ENCODE results near the gene RAP1GDS1. TPM values are rescaled to one million over a fixed set of nuclear protein-coding genes. Genes with fewer than 3 reads are reported as not detected.

RAP1GDS1 gene, protein sequence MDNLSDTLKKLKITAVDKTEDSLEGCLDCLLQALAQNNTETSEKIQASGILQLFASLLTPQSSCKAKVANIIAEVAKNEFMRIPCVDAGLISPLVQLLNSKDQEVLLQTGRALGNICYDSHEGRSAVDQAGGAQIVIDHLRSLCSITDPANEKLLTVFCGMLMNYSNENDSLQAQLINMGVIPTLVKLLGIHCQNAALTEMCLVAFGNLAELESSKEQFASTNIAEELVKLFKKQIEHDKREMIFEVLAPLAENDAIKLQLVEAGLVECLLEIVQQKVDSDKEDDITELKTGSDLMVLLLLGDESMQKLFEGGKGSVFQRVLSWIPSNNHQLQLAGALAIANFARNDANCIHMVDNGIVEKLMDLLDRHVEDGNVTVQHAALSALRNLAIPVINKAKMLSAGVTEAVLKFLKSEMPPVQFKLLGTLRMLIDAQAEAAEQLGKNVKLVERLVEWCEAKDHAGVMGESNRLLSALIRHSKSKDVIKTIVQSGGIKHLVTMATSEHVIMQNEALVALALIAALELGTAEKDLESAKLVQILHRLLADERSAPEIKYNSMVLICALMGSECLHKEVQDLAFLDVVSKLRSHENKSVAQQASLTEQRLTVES
- total RNA-seq = 40.0 TPM
- long read RNA-seq, transcript RAP1GDS1-205 (15 exons, 3,681 nt) = major isoform, 22 of 81 reads
- long read RNA-seq, transcript RAP1GDS1-217 (5 exons, 941 nt) = minor isoform, 5 of 81 reads
- long read RNA-seq, transcript RAP1GDS1-202 (15 exons, 2,092 nt) = minor isoform, 18 of 81 reads
- long read RNA-seq, partial matches to known transcripts = 3 of 81 reads
- long read RNA-seq, other reads (novel, unspliced or antisense) = 29 of 81 reads

DNA sequence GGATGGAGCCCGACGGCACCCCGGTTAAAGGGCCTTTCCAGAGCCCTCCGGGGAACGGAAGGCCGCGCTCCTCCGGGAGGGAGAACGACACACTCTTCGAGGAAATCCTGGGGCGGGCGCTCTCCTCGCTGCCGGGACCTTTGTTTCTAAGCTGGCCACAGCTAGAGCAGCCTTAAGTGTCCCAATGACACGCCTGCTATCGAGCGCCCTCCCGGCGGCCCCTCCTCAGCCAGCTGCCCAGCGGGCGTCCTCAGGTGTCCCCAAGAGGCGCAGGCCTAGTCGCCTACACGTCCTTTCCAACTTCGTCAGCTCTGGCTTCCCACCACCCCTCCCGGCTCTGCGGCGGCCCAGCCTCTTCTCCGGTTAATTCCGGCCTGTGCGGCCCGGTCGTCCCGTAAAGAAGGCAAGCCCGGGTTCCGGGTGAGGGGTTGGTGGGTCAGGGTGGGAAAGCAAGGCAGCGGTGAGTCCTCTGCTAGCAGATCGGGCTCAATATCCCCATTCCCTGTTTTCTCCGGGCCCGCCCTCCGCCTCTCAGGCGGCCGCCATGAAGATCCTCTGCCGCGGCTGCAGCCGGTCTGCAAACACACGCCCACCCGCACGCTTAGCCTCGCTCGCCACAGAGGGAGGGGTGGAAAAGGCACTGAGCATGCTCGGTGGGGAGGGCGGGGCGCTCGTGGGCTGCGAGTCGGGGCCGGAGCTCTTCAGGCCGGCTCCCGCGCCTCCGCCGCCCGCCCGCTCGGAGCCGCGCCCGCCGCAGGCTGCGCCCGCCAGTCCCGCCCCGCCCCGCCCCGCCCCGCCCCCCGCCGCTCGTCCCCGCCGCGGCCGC is at the start of gene RAP1GDS1:
Gene RAP1GDS1 (plus strand): TSS at position 806 of the 826 bp plus-strand sequence. CDS start 182 bp downstream, outside the sequence.
- DNase-seq (ENCODE audit: low spot score) = peak; percentile 97

GRCh38 chr4:98222306-98222705 is 38.9 kb upstream of the RAP1GDS1 start:
- DNase-seq (ENCODE audit: low spot score) = no peak

DNA sequence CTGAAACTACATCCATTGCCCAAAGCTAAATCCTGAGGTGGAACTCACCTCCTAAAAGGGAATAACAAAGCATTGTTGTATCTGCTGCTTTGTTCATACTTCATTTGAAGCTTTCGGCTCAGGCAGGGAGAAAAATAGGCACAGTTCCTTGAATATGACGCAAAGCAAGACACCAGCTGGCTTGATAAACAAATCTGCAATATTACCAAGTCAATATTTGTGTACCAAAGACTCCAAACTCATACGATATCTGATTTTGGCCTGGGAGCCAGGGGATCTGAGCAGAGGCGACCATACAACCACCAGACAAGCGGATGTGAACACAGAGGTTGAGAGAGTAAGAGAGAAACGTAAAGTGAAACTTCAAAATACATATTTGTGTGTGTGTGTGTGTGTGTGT is 34.8 kb upstream of the RAP1GDS1 start:
- no peak for DNase-seq (ENCODE audit: low spot score)

GRCh38 chr4:98230961-98231360 is 30.2 kb upstream of the RAP1GDS1 start:
- no peak for DNase-seq (ENCODE audit: low spot score)

DNA sequence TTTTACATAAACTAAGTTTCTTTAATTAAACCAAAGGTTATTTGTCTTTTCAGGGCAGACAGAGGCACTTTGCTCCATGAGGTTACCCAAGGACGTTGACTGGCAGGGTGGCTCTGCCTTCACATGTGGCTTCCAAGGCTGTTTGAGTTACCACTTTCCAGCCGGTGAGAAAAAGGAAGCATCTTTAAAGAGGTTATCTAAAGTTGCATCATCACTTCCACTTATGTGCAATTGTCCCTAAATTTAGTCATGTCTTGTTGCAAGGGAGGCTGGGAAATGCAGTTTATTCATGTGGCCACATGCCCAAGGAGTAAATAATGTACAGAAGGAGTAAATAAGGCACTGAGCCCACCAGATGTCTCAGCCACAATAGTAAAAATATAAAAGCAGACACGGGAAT is 29.0 kb upstream of the RAP1GDS1 start:
- DNase-seq (ENCODE audit: low spot score) = no peak

- no peak for DNase-seq (ENCODE audit: low spot score)
Measured at GRCh38 chr4:98237204-98237603, 24.0 kb upstream of the RAP1GDS1 start.

DNA sequence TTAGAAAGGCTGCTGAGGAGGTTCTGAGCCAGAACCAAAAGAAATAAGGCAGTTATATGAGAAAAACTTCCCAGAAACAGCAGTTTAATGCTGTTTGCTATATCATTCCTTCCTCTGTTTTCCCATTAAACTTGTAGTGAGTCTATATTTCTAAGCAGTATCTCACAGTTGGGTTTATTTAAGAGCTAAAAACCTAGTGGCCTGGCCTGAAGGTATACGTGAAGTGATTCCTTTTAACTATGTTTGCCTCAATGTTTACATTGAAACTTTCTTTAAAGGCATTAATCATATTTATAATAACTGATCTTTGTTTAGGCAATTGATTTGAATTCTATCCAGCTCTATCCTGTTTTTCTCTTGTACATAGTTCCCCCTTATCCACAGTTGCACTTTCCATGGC is 19.1 kb upstream of the RAP1GDS1 start:
- no peak for DNase-seq (ENCODE audit: low spot score)

- no peak for DNase-seq (ENCODE audit: low spot score)
Measured at GRCh38 chr4:98242538-98242937, 18.6 kb upstream of the RAP1GDS1 start.

DNA sequence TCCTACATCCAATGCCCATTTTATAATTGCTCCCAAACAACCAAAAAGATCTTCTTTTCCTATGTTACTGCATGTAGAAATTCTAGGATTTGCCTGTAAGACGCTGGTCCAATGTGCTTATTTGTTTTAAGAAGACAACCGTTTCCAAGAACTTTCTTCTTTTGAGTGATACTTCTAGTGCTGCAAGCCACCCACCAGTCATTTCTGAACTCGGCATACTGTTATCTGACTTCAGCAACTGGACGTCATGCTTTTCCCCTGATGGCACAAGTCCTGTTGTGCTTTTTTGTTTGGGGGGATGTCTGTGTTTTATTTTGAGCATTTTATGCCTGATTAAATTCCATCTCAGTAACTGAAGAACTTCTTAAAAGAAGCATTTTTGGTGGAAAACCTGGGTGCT is 16.0 kb upstream of the RAP1GDS1 start:
- no peak for DNase-seq (ENCODE audit: low spot score)

GRCh38 chr4:98248934-98249333 is 12.2 kb upstream of the RAP1GDS1 start:
- no peak for DNase-seq (ENCODE audit: low spot score)

- DNase-seq (ENCODE audit: low spot score) = no peak
Measured at GRCh38 chr4:98249831-98250230, 11.4 kb upstream of the RAP1GDS1 start.

DNA sequence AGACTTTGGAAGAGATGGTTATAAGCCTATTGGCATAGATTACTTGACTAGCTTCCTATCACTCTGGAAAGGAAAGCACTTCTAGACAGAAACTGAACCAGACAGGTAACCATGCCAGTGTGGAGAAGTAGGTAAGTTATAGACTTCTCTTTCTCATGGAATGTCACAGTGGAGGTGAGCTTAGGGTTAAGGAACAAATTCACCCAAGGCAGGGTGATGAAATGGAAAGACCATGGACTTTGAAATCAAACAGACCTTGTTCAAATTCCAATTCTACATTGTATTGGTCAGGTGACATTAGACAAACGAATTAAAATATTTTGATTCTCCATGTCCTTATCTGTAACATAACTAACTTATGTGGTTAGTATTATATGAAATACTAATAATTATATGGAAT is 7.7 kb upstream of the RAP1GDS1 start:
- DNase-seq (ENCODE audit: low spot score) = no peak

DNA sequence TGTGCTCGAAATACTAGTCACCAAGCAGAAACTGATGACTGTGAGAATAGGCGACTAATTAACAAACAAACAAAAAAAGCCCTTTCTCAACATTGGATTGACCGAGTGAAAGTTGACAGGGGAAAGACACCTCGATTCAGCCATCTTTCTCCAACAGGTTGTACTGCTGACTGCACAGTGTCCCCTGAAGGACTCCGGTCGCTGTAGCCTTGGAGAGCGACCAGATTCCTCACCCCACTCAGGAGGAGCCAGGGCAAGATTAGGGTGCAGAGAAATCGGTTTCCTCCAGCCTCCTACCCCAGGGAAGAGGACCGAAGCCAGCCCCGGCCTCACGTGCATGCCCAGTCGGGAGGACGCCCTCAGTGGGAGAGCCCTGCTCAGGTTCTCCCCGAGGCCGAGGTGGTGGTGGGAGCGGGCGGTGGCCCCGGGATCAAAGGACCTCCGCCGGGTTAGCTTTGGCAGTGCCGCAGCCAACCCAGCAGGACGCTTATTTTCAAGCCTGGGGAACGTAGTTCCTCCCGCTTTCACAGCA is 1.1 kb upstream of the RAP1GDS1 start:
- DNase-seq (ENCODE audit: low spot score) = peak; percentile 90

GRCh38 chr4:98261405-98262291 is 464 bp downstream of the RAP1GDS1 start:
- peak; percentile 89 for DNase-seq (ENCODE audit: low spot score)

- no peak for DNase-seq (ENCODE audit: low spot score)
Measured at GRCh38 chr4:98262431-98262830, 1.2 kb downstream of the RAP1GDS1 start.

- no peak for DNase-seq (ENCODE audit: low spot score)
Measured at GRCh38 chr4:98267498-98267897, 6.3 kb downstream of the RAP1GDS1 start.

DNA sequence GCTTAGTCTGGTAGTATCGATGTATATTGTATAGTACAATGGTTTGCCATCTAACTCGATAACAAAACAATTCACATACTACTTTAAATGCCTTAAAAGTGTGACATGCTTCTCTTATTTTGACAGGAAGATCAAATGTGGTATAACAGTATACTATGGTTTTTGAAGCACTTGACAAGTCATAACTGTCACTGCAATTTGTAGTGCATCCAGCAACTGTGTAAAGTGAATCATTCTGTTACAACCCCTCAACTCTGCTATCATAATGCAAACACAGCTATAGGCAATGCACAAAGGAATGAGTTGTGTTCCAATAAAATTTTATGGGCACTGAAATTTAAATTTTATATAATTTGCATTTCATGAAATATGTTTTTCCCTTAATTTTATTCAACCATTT is 14.0 kb downstream of the RAP1GDS1 start:
- DNase-seq (ENCODE audit: low spot score) = no peak

- DNase-seq (ENCODE audit: low spot score) = no peak
Measured at GRCh38 chr4:98283219-98284189, 22.3 kb downstream of the RAP1GDS1 start.

DNA sequence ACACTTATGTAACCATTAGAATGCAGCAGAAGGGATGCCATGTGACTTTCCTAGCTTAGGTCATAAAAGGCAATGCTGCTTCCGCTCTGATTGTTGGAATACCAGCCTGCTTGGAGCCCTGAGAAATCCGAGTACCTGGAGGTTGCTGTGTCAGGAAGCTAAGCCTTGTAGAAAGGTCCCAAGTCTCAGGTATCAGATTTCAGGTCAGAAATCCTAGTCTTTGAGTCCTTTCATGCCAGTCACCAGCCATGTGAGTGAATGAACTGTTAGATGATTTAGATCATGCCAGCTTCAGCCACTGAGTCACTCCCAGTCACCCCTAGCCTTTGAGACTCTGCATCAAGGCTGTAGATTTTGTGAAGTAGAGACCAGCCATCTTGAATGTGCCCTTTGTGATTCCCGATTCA is 23.5 kb downstream of the RAP1GDS1 start:
- no peak for DNase-seq (ENCODE audit: low spot score)
